GM18505 (cell line): ENCODE data around the gene SAMD15.

Experiments used
- ATAC-seq: cut with Tn5 transposase; IDR thresholded peaks from one replicate; pipeline ENCODE4 v1.9.1; 2021; ENCODE audit not compliant: unreplicated experiment
- POLR2A ChIP-seq: IDR thresholded peaks from 4 replicates; pipeline ENCODE4 v1.6.1; 2011; ENCODE audit warnings: borderline replicate concordance; ENCODE audit not compliant: insufficient read depth, insufficient read length; ENCODE audit errors: extremely low read depth

The SAMD15 gene

DNA sequence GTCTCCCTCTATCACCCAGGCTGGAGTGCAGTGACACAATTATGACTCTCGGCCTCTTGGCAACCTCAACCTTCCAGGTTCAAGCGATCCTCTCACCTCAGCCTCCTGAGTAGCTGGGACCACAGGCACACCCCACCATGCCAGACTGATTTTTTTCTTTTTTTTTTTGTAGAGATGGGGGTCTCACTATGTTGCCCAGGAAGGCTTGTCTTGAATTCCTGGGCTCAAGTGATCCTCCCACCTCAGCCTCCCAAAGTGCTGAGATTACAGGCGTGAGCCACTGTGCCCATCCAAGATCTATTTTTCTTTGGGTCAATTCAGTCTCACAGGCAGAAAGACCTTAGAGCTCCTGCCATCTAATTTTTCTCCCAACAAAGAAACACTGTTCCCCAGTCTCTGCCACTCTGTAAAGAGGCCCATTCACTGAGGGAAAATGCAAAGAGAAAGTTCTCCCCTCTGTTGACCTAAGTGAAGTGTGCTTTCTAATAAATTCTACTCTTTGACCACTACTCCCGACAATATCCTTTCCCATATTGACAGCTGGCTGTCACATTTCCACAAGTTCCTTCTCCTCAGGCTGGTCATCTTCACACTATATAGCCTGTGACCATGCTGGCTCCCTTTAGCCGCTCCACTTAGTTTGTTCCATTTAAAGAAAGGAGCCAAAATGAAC lies 23.6 kb upstream of the SAMD15 start:
- no peak for TF ChIP-seq POLR2A
- no peak for ATAC-seq

DNA sequence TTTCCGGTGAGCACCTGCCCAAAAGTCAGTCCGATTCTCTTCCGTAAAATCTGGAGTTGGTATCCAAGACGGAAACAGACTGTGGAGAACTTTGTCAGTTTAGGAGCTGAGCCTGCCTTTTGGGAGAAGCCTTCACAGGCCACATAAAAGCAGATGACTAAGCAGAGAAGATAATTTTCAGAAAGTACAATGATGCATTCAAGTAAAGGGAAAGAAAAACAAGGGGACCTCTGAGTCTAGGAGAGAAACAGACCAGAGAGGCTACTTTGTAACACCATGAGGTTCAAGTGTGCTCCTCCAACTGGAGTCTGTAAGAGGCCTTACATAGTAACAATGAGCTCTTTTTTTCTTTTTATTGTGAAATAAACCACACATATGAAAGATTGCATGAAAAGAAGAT lies 21.4 kb upstream of the SAMD15 start:
- no peak for ATAC-seq

DNA sequence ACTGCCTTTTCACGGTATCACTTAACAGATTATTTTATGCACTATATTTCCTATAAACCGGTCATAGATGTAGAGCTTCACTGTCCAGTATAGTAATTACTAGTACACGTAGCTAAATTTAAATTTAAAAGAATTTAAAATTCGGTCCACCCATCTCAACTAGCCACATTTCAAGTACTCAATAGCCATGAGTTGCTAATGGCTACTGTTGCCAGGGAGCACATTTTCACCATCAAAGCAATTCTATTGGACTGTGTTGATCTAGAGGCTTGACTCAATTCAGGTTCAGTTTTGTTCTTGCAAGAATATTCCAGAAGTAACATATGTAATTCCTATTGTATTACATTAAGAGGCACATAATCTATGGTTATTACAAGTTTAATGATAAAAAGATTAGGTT lies 20.3 kb upstream of the SAMD15 start:
- no peak for ATAC-seq
- TF ChIP-seq POLR2A, result no peak

More for the DNA sequence above, 21.4 kb upstream of the SAMD15 start:
- TF ChIP-seq POLR2A, result no peak

DNA sequence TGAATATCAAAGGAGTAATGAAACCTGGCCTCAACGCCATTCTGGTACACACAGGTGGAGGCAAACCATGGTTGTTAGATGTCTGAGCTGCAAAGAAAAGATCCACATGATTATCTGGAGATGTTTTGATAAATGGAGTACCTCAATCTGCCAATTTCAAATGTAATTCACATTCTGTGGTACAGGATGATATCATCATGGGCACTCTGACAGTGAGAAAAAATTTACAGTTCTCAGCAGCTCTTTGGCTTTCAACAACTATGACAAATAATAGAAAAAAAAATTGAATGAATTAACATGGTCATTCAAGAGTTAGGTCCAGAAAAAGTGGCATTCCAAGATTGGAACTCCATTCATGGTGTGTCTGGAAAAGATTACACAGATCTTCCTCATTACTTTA lies 17.6 kb upstream of the SAMD15 start:
- ATAC-seq, result no peak
- TF ChIP-seq POLR2A, result no peak

DNA sequence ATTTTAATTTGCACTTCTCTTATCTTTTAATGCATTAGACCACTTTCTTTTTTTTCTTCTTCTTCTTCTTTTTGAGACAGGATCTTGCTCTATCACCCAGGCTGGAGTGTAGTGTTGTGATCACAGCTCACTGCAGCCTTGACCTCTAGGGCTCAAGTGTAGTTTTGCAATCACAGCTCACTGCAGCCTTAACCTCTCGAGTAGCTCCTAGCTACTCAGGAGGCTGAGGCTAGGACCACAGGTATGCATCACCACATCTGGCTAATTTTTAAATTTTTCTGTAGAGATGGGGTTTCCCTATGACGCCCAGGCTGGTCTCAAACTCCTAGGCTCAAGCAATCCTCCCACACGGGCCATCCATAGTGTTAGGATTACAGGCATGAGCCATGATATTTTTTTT lies 13.0 kb upstream of the SAMD15 start:
- ATAC-seq, result no peak

DNA sequence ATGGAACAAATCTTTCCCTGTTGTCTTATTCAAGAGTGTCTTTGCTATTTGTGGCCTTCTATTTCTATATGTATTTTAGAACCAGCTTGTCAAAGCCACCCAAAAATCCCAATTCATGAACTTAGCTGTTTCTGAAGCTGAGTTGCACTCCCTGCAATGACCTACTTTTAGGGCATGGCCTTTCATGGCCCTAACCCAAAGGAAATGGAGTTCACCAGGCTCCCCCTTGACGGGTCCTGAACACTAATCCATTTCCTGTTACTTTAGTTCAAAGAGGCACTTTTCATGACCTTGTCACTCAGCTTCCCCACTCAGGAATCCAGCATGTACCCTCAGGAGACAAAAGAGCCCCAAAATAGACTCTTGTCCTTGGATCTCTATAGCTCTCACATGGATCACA lies 7.9 kb upstream of the SAMD15 start:
- ATAC-seq, result no peak
- no peak for TF ChIP-seq POLR2A

More for the DNA sequence above, 13.0 kb upstream of the SAMD15 start:
- TF ChIP-seq POLR2A, result no peak

DNA sequence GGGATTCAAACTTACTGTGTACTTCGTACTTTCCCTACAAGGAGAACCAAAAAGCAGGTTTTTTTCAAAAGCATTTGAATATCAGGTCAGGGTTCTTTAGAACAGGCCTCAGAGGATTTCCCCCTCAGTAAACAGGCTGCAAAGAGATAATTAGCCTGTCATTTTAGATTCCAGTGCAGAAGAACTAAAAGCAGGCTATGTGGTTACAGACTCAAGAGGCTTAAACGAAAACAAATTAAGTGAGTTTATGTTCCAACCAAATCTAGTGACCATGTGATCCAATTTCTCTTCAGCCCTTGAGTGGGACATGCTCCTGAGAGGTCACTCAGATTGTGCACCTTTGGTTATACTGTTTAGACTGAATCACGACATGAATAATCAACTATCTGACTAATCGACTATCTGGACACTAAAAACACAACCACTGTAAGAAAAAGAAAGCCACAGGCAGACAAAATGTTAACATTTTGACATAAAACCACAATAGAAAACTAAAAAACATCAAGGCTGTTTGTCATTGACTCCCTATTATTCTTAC lies 4.8 kb upstream of the SAMD15 start:
- no peak for ATAC-seq
- peak; percentile 22 for TF ChIP-seq POLR2A

DNA sequence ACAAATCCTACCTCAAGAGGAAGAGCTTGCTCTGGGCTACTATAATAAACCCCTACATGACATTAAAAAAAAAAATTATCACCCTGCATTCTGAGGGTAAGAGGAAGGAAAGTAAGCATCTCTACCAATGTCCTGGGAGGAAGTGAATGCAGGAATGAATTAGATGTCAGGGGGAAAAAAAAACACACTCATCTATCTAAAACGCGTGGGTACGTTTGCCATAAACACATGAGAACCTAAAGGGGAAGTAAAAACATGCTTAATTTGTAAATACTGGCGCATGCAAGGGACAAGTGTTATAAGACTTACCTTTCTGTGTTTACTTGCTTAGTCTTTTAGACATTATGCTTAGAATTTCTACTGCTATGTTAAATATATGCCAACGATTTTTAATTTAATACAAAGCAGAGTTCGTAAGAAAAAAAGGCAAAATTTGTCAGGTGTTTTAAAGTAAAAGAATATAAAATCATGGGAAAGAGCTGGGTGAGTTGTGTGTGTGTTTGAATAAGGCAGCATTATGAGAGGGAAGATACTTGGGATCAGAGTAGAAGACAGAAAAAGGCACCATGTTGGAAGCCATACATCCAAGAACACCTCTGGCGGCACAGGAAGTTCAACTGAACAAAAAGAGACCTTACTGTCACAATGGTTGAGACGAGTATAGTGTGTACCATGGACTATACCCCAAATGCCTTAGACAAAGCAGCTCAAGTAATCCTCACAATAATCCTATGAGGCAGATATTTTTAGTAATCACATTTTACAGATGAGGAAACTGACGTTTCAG lies 1.8 kb upstream of the SAMD15 start:
- no peak for TF ChIP-seq POLR2A
- ATAC-seq, result no peak

DNA sequence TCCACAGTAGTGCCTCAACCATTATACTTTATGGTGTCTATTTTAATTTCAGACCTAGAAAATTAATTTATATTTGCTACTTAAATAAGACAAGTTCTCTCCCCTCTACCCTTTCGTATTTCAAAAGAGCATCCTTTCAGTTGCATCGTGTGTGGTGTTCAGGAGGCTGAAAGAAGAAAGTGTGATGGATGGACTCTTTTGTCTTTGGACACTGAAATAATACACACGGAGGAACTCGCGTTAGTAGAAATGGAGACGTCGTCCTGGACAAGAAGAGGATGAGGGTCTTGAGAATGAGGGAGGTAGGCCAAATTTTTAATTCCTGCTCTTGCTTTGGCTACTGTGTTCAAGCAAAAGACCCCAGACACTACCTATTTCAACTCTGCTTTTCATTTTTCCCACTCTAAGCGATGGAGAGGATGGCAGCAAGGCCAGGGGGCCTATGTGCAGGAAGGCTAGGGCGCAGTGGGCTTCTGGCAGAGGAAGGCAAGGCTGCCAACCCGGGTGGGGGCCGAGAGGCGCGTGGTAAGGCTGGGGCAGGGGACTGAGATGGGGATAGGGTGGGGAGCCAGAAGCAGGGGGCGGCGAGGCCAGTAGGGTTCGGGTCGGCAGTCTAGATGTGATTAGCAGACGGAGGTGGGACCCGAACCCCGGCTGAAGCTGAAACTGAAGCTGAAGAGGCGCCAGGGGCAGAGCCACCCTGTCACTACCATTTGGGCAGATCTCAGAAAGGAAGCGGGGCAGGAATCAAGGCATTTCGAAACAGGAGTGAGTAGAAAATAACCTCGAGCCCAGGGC lies 1.0 kb upstream of the SAMD15 start:
- peak; percentile 15 for ATAC-seq
- no peak for TF ChIP-seq POLR2A

DNA sequence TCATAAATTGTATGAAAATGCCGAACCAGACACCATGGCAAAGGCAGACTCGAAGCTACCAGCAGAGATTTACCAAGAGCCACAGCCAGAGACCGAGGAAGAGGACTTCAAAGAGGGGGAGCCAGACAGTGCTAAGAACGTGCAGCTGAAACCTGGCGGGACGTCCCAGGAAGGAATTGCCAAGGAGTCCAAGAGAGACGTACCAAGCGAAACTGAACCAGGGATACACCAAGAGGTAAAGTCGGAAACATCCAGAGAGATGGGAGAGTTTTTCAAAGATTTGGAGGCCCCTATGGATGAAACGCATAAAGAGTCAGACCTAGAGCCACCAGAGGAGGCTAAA lies 294 bp downstream of the SAMD15 start:
- ATAC-seq, result no peak
- no peak for TF ChIP-seq POLR2A

DNA sequence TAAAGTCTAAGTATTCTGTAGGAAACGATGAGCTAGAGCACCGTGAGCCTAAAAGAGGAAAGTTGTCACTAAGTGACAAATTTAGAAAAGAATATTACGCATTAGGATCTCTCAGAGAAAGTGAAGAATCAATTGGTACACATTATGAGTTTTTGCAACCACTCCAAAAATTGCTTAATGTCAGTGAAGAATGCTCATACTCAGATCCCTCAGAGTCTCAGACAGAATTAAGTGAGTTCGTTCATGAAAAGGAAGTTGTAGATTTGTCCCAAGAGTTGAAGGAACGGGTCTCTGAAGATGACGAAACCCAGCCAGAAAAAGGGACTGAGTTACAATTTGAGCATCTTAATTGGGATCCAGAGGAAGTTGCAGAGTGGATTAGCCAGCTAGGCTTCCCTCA lies 1.5 kb downstream of the SAMD15 start:
- TF ChIP-seq POLR2A, result no peak
- ATAC-seq, result no peak

DNA sequence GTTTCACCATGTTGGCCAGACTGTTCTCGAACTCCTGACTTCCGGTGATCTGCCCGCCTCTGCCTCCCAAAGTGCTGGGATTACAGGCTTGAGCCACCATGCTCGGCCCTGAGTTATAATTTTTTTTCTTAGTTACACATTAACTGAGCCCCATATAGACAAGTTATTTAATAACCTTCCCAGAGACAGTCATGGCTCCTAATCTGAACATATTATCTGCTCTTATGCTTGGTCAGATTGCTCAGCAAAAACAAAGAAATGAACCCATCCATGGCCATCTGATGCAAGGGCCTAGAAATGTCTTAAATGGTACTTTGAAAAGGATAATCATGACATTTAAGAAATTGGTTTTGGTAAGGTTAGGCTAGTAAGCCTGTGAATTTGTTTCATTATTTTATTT lies 13.0 kb downstream of the SAMD15 start:
- ATAC-seq, result no peak
- no peak for TF ChIP-seq POLR2A

DNA sequence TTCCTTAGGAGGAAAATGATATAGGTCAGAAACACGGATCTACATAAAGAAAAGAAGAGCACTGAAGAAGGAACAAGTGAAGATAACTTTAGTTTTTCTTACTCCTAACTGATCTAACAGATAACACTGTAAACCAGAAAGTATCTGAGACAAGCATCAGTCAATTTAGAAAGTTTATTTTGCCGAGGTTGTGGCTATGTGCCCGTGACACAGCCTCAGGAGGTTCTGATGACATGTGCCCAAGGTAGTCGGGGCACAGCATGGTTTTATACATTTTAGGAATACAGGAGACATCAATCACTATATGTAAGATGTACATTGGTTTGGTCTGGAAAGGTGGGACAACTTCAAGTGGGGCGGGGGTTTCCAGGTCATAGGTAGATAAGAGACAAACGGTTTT lies 23.0 kb downstream of the SAMD15 start:
- no peak for ATAC-seq
- no peak for TF ChIP-seq POLR2A
